IPS-NIHi7 (cell line): Measurements from ENCODE around the gene SPTAN1.
"Not testable (repeated sequence)": the region's sequence is repeated elsewhere in the genome, so short reads cannot be mapped to it uniquely, and the experiment has no call there.

Experiments
- DNase-seq: peaks from one replicate; pipeline ENCODE4 v3.0.0; 2012; ENCODE audit warnings: mixed read lengths; ENCODE audit errors: extremely low spot score

SPTAN1 gene

DNA sequence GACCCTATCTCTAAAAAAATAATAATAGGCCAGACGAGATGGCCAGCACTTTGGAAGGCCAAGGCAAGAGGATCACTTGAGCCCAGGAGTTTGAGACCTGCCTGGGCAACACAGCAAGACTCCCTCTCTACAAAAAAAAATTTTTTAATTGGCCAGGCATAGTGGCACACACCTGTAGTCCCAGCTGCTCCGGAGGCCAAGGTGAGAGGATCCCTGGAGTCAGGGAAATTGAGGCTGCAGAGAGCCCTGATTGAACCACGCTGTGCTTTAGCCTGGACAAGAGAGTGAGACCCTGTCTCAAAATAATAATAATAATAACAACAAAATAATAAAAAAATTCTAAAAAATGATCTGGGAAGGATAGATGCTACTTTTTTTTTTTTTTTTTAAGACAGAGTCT, 105.4 kb downstream of the SPTAN1 start:
- DNase-seq: no peak

DNA sequence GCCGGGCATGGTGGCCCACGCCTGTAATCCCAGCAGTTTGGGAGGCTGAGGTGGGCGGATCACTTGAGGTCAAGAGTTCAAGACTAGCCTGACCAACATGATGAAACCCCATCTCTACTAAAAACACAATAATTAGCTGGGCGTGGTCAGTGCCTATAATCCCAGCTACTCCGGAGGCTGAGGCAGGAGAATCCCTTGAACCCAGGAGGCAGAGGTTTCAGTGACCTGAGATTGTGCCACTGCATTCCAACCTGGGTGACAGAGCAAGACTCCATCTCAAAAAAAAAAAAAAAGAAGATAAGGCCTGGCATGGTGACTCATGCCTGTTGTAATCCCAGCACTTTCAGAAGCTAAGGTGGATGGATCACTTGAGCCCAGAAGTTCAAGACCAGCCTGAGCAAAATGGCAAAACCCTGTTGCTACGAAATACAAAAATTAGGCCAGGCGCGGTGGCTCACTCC, 114.1 kb downstream of the SPTAN1 start:
- DNase-seq: not testable (repeated sequence)

DNA sequence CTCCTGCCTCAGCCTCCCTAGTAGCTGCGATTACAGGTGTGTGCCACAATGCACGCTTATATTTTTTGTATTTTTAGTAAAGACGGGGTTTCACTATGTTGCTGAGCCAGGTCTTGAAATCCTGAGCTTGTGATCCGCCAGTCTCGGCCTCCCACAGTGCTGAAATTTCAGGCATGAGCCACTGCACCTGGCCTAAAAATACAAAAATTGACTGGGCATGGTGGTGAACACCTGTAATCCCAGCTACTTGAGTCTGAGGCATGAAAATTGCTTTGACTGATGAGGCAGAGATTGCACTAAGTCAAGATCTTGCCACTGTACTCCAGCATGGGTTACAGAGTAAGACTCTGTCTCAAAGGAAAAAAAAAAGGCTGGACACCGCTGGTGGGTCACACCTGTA, 117.4 kb downstream of the SPTAN1 start:
- no peak for DNase-seq

DNA sequence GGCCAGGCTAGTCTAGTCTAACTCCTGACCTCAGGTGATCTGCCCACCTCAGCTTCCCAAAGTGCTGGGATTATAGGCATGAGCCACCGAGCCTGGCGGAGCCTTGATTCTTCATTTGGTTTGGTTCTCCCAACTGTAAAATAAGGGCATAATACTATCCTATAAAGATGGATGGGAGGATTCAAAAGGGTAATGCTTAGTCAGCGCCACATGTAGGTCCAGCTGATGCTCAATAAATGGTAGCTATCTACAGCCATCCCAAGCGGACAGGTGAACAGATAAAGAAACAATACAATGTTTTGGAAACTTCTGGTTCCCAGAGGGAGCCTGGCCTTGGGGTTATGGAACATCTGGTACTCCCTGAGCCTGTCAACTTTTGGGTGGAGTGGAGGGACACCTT, 123.0 kb downstream of the SPTAN1 start:
- no peak for DNase-seq

DNA sequence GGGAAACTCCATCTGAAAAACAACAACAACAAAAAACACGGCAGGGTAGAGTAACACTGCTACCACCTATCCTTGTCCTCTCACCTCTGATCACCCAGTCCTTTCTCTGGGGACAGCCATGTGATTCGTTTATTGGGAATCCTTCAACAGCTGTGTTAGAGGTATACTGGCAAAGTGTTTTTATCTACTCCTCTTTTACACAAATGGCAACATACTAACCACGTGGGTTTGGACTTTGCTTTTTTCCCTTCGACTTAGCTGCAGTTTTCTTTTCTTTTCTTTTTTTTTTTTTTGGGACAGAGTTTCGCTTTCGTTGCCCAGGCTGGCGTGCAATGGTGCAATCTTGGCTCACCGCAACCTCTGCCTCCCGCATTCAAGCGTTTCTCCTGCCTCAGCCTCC, 125.4 kb downstream of the SPTAN1 start:
- no peak for DNase-seq
